T-helper 2 cell (primary cell): ENCODE measurements around the gene KRT33B.
A peak's percentile ranks its signal among the peaks of the same experiment; 100 is the strongest.

Experiments
- DNase-seq, 5 experiments: peaks; one replicate each; pipeline versions ENCODE4 v3.0.0 to v3.0.0-alpha.2; 2012 to 2022

Gene KRT33B

DNA sequence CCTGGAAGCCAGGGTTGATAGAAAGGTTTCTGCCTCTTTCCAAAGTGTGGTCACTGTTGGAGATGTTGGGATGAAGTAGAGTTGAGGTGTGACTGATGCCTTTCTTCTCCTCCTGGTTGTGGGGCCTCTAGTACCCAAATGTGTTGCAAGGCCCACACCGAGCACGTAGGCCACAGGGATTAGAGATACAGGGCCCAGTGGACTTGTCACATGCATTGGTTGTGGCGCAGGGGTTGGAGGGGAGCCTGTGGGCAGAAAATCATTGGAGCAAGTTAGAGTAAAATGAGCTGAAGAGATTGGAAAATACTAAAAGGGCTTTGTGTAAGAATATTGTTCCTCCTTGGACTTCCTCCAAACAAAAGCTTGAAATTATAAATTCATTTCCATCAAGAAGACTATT is 23.6 kb downstream of the KRT33B start:
- no peak for DNase-seq

- DNase-seq, result no peak
These were observed 26.6 kb downstream of the KRT33B start for GRCh38 chr17:41343029-41343428.

DNA sequence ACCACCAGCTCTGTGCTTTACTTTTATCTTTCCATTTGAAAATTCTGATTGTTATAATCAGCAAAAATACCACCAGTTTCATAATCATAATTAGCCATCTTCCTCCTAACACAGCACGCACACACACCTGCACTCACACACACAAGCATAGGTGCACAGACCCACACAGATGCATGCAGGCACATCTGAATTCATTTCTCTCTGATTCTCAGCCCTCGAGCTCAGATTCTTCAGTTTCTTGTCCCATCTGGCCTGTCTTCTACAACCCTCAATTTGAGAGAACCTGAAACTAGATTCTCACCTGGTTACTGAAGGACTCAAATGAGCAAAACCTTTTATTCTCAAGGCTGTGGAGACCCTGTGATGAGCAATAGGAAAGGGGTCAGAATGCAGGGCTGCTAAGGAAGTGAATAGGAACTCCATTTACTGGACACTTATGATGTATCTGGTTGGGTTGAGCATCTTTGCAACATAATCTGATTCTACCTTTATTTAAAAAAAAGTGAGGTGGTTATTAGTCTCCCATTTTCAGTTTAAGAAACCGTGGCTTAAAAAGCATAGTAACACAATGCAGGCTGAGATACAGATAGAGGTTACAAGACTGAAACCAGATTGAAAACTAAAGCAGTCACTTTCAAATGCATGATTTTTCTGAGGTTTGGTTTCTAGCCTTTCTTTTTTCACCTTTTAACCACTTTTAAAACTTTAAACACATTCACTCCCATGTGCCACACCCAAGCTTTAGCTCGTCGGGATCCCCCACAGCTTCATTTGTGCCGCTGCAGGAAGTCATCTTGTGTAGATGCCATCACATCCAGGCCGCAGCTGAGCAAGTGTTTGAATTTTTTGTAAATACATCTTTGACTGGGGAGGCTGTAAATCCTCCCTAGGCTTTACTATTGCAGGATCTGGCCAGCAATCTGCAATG is 28.4 kb downstream of the KRT33B start:
- DNase-seq, result peak in 3 of 5 experiments; percentile 41 to 93 (median 81)

DNA sequence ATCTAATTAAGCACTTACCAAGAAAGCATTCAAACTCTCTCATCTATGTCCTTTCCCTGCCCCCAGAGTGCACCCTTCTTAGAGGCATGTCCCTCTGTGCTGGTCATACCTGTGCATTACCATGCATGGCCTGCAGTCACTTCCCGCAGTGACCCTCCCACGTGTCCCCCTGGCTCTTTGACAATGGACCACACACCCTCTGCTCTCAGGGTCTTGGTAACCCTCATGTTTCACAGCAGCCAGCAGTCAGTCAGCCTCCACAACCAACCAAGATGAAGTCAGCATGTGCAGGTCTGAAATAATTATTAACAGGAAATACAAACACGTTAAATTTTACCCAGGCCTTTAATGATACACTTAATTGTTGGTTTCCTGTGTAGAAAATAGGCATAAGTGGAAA is 29.1 kb downstream of the KRT33B start:
- DNase-seq, result no peak

DNA sequence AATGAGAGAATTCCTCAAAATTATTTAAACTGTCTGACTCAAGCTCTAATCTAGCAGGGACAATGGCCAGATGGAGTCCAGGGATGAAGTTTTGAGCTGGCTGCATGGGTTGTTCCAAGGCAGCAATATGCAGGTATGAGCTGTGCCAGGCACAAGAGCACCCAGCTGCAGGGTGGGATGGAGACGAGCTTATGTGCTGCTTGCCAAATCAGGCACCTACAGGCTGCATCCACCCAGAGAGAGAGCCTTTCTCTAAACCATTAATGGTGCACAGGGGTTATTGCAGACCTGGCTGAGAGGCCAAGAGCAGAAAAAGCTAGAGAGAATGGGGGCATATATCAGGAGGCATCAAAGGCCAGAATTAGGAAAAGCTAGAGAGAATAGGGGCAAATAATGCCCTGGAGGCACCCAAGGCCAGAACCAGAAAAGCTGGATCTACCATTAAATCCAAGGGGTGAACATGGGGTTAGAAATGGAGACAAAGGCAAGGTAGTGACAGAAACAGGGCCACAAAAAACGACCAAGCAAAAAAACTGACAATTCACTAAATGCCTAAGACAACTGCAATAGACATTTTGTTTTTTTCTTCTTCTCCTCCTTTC is 29.9 kb downstream of the KRT33B start:
- no peak for DNase-seq

DNA sequence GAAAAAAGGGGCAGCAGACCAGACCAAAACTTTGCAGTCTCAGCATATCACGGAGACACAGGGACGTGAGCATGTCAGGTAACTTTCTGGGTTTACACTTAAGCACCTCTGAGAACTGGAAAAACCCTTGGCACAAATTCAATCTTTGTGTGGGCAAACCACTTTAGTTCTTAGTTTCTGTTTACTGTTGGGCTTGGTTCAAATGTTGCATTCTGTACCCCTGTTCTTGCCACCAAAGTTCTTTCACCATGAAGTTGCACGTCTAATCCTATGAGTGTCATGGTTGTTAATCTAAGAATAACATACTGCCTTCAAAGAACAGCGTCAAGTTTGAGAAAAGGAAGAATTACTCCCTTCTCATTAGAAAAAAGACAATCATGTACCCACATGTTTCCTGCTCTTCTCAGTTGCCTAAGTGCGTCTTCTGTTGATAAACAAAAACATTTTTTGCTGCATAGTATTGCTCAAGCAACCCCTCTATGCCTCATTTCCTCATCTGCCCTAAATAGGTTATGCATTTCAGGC is 30.6 kb downstream of the KRT33B start:
- DNase-seq, result peak in 2 of 5 experiments; percentile 85 to 87

DNA sequence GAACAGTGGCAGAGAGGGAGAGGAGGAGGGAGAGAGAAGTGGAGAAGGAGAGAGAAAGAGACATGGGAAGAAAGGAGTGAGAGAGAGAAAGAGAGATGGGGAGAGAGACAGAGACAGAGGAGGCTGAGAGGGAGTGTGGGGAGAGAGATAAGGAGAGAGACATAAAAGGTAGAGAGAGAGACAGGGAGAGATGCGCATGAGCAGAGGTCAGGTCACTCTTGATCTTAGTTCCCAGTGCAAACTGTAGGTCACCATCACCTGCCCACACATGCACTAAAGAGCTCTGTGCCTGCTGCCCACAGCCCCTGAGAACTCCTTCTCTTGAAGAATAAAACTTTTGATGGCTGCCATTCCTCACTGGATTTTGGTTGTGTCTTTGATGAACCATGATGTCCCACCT is 33.9 kb downstream of the KRT33B start:
- no peak for DNase-seq

- DNase-seq, result peak in 1 of 5 experiments; percentile 45
These were observed 35.0 kb downstream of the KRT33B start for GRCh38 chr17:41334385-41335305.

- DNase-seq, result no peak
These were observed 35.8 kb downstream of the KRT33B start for GRCh38 chr17:41333836-41334235.

GRCh38 chr17:41333098-41333497 is 36.5 kb downstream of the KRT33B start:
- DNase-seq, result no peak

GRCh38 chr17:41332239-41332638 is 37.4 kb downstream of the KRT33B start:
- no peak for DNase-seq

- no peak for DNase-seq
These were observed 38.0 kb downstream of the KRT33B start for GRCh38 chr17:41331606-41332005.

GRCh38 chr17:41329279-41329948 is 40.2 kb downstream of the KRT33B start:
- peak in 1 of 5 experiments; percentile 30 for DNase-seq

DNA sequence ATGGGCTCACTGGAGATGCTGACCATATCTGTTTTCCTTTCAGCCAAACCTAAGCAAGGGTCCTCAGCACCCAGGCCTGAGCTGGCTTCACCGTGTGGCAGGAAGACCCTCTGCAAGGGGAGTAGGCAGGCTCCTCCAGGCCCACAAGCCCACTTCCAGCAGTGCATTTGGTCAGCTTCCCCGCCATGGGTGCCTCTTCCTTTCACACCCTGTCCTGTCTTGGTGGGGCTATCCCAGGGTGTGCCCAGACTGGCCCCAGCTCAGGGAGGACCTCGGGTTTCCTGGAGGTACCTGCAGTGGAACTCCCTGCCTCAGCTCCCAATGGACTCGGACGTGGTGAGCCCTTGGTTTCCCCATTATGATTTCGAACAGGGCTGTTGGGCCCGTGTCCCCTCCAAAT is 41.4 kb downstream of the KRT33B start:
- DNase-seq, result no peak

GRCh38 chr17:41327411-41328120 is 42.0 kb downstream of the KRT33B start:
- no peak for DNase-seq

DNA sequence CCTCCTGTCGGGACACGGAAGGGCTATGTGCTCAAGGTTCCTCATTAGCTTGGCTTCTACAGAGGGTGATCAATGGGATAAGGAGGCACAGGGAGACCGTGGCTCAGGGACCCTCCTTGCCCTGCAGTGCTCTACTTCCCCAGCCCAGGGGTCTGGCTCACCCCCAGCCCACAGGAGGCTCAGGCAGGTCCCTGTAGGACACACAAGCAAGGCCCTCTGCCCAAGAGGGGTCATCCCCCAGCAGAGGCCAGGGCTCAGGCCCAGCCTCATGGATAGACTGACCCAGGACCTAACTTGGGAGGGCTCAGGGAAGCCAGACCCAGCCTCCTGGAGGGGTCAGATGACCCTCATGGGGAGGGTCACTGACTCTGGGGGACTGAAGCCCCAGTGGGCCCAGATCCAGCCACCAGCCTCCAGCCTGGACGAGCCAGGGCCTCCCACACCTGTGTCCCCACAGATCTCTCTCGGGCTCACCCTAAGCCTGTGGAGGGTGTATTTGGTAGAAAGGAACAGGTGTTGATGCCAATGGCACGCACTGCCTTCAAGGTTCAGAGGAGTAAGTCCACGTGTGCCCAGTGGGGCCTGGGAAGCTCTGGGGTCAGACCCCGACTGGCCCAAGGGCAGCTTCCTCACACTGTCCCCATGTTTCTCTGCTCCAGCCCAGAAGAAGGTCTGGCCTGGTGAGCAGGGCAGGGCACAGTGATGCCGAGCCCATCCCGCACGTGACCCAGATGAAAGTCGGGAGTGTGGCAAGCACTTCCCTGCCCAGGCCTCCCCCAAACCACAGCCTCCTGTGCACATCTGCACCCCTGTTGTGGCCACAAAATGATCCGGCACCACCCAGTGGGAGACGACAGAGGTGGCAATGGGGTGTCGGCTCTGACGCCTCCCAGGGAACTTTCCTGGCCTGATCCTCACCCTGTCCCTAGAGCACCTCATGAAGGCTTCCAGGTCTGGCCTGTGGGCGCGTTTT is 43.2 kb downstream of the KRT33B start:
- peak in 2 of 5 experiments; percentile 26 to 64 for DNase-seq

DNA sequence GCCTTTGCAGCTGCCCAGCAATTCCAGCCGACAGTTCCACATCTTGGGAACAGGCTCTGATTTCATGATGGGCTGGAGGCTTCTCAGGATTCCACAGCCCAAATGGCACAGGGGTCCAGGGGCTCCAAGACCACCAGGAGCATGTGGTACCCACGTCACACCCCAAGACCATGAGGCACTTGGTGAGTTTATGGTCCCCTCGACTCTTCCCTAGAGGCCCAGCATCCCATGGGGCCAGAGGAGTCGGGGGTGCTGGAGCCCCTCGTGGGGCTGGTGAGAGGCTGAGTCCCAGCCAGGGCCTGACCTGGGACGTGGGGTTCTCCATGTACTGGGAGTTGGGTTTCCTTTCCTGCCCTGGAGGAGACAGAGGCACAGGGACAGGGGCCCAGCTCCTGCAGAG is 44.0 kb downstream of the KRT33B start:
- DNase-seq, result no peak

GRCh38 chr17:41325126-41325525 is 44.5 kb downstream of the KRT33B start:
- DNase-seq, result no peak

GRCh38 chr17:41324180-41325075 is 45.2 kb downstream of the KRT33B start:
- no peak for DNase-seq
